RWPE2 (cell line): ENCODE results near the gene TUBB2B.

Experiments used
- ATAC-seq: fragments of 200-7000 bp; cut with Tn5 transposase; 3 replicates; pipeline ENCODE4 v1.9.1; 2021; ENCODE audit warnings: low read depth
- DNase-seq: peaks from one replicate; pipeline ENCODE4 v3.0.0-alpha.2; 2020; ENCODE audit warnings: low spot score
- H3K27ac ChIP-seq: fragments of 450-650 bp; 2 replicates; pipeline ENCODE4 v1.5.1; 2017; ENCODE audit warnings: mild to moderate bottlenecking; ENCODE audit not compliant: poor library complexity, severe bottlenecking
- H3K27me3 ChIP-seq: fragments of 250-450 bp; sonication (Bioruptor Pico); 2 replicates; pipeline ENCODE4 v1.5.1; 2021; ENCODE audit warnings: mild to moderate bottlenecking, moderate library complexity; ENCODE audit not compliant: insufficient read depth, poor library complexity, severe bottlenecking
- H3K36me3 ChIP-seq: fragments of 250-450 bp; sonication (Bioruptor Pico); 2 replicates; pipeline ENCODE4 v1.5.1; 2020; ENCODE audit warnings: low read depth, mild to moderate bottlenecking, moderate library complexity
- H3K4me1 ChIP-seq: fragments of 250-450 bp; sonication (Bioruptor Pico); 2 replicates; pipeline ENCODE4 v1.5.1; 2021; ENCODE audit warnings: mild to moderate bottlenecking, moderate library complexity; ENCODE audit not compliant: insufficient read depth, poor library complexity, severe bottlenecking
- H3K4me3 ChIP-seq: fragments of 250-450 bp; sonication (Bioruptor Pico); 2 replicates; pipeline ENCODE4 v1.5.1; 2021; ENCODE audit warnings: mild to moderate bottlenecking, moderate library complexity; ENCODE audit not compliant: severe bottlenecking
- H3K9me3 ChIP-seq: fragments of 250-450 bp; sonication (Bioruptor Pico); 2 replicates; pipeline ENCODE4 v1.5.1; 2021; ENCODE audit warnings: mild to moderate bottlenecking, moderate library complexity; ENCODE audit not compliant: severe bottlenecking
- CTCF ChIP-seq: fragments of 450-650 bp; IDR thresholded peaks from one replicate; pipeline ENCODE4 v1.5.1; 2017; ENCODE audit warnings: mild to moderate bottlenecking, moderate library complexity; ENCODE audit not compliant: poor library complexity, severe bottlenecking

Gene TUBB2B

DNA sequence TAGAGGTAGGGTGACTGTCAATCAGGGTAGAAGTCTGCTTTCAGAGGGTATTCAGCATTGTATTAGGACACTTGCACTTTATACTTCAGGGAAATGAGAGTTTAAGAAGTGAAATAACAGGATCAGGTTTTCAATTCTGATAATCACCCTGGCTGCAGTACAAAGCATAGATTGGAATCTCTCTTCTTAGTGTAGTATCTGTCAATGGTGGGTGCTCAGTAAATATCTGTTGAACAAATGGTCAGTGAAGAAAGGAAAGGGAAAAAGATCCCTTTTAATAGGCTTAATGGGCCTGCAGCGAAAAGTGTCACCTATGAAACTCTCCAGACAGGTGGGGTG, 18.7 kb downstream of the TUBB2B start:
- H3K27ac ChIP-seq = peak overlapping the region; percentile 47
- H3K27me3 ChIP-seq = no peaks in the 10 kb centered on the region
- peaks cover 23% of the 10 kb centered on the region for H3K4me1 ChIP-seq
- no peak for ATAC-seq
- H3K4me3 ChIP-seq = no peak overlapping the region
- no peak for DNase-seq
- H3K9me3 ChIP-seq = no peaks in the 10 kb centered on the region
- TF ChIP-seq CTCF = no peak
- no peaks in the 10 kb centered on the region for H3K36me3 ChIP-seq

DNA sequence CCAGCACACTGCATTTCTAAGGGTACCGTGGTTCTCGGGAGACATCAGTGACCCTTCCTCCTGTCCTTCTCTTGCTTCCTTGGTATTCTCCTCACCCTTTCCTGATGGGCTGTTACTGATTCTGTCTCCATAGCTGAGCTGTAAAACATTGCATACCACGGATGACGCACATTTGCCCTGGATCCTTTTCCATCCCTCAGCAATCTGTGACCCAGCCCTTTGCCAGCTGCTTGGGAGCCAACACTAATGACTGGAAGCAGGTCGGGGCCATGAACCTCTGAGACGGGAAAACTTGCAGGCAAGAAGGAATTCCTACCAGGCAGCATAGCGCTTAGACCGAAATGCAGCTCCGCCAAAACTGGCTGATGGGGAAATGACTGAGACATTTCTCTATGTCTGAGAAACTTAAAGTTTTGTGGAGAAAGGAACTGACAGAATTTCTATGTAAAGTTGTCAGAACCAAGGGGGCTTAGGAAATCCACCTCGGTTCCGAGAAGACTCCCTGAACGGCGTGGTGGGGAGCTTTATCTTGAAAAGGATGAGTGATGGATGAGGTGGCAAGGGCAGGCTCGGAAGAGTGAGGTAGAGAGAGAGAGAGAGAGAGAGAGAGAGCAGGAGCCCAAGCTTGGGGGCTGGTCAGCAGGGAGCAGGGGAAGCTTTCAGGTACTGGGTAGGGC, 19.2 kb downstream of the TUBB2B start:
- Histone ChIP-seq H3K4me1 (peaks cover 23% of the 10 kb centered on the region), H3K36me3 (no peaks in the 10 kb centered on the region), H3K27ac (peak overlapping the region; percentile 47), H3K9me3 (no peaks in the 10 kb centered on the region), H3K4me3 (no peak overlapping the region), H3K27me3 (no peaks in the 10 kb centered on the region)
- ATAC-seq (peak; percentile 19; the same call in 1 of the 3 replicates), DNase-seq (no peak)
- no peak for TF ChIP-seq CTCF

- no peak for DNase-seq
- no peaks in the 10 kb centered on the region for H3K36me3 ChIP-seq
These were observed 21.0 kb downstream of the TUBB2B start for GRCh38 chr6:3206339-3207015.

DNA sequence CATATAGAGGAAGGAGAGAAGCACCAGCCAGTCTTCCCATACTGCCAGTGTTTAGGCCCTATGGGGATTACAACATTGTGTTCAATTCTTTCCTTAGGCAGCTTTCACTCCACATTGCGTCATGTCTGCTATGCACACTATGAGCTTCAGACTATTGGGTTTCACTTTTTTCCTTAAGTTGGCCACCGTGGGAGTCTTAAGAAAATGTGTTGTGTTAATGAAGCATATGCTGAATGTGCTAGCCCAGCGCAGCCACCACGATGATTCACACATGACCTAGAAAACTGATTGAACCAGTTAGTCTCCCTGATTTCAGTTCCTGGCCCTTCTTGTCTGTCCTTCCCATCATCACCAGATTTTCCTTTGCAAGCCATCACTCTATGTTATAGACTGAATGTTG, 21.5 kb downstream of the TUBB2B start:
- no peak for TF ChIP-seq CTCF
- Histone ChIP-seq H3K27ac (no peak overlapping the region), H3K9me3 (no peaks in the 10 kb centered on the region), H3K27me3 (no peaks in the 10 kb centered on the region), H3K36me3 (no peaks in the 10 kb centered on the region), H3K4me3 (no peak overlapping the region), H3K4me1 (peaks cover 23% of the 10 kb centered on the region)
- DNase-seq (no peak), ATAC-seq (peak; percentile 14; the same call in 1 of the 3 replicates)

More at GRCh38 chr6:3206339-3207015, 21.0 kb downstream of the TUBB2B start:
- Histone ChIP-seq H3K4me1 (peaks cover 23% of the 10 kb centered on the region), H3K27ac (no peak overlapping the region), H3K9me3 (no peaks in the 10 kb centered on the region), H3K4me3 (no peak overlapping the region), H3K27me3 (no peaks in the 10 kb centered on the region)
- TF ChIP-seq CTCF = no peak
- ATAC-seq = no peak

GRCh38 chr6:3204921-3205320, 22.5 kb downstream of the TUBB2B start:
- H3K9me3 ChIP-seq = no peaks in the 10 kb centered on the region
- no peaks in the 10 kb centered on the region for H3K36me3 ChIP-seq
- H3K27ac ChIP-seq = no peak overlapping the region
- no peak overlapping the region for H3K4me3 ChIP-seq
- no peaks in the 10 kb centered on the region for H3K27me3 ChIP-seq
- H3K4me1 ChIP-seq = peaks cover 23% of the 10 kb centered on the region
- DNase-seq (no peak), ATAC-seq (no peak)
- TF ChIP-seq CTCF = no peak
